Measurements from ENCODE around the gene CTNNA3.

- no peak for TF ChIP-seq EZH2phosphoT487 (IDR thresholded peaks at IDR 0.05; ENCODE audit: borderline replicate concordance, low read length)
- TF ChIP-seq, protein P1, sequence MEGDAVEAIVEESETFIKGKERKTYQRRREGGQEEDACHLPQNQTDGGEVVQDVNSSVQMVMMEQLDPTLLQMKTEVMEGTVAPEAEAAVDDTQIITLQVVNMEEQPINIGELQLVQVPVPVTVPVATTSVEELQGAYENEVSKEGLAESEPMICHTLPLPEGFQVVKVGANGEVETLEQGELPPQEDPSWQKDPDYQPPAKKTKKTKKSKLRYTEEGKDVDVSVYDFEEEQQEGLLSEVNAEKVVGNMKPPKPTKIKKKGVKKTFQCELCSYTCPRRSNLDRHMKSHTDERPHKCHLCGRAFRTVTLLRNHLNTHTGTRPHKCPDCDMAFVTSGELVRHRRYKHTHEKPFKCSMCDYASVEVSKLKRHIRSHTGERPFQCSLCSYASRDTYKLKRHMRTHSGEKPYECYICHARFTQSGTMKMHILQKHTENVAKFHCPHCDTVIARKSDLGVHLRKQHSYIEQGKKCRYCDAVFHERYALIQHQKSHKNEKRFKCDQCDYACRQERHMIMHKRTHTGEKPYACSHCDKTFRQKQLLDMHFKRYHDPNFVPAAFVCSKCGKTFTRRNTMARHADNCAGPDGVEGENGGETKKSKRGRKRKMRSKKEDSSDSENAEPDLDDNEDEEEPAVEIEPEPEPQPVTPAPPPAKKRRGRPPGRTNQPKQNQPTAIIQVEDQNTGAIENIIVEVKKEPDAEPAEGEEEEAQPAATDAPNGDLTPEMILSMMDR (IDR thresholded peaks at IDR 0.05; ENCODE audit: low read depth, low read length, poor library complexity, severe bottlenecking), result no peak
These were observed 38.2 kb downstream of the CTNNA3 start for GRCh38 chr10:67657775-67658174.

All from DOHH2 (cell line).